Measurements from ENCODE around the gene ROBO2. TPM values are rescaled to one million over a fixed set of nuclear protein-coding genes. Genes with fewer than 3 reads are reported as not detected.

ROBO2 gene
- polyA plus RNA-seq, 1 experiment: 16.3 TPM

DNA sequence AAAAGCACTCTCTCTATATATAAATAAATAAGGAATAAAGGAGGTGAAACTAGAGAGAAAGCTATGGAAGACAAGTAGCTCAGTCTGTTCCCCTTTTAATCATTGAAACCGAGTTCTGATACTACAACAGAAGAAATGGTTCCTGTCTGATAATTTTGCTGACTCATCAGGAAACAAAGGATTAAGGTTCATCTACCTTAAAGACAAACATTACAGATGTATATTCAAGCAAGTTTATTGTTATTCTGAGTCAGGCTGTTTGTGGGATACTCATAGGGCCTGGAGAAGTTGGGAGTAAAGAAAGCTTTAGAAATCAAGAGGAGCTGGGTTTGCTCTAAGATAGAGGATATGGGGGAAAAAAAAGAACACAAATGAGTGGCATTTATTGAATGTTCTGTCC, 566.0 kb downstream of the ROBO2 start:
- ChIA-PET POLR2A (no interaction called here), CTCF (no interaction called here)
- Histone ChIP-seq H3K27ac (ENCODE audit: low read depth, low read length) (no peak overlapping the region), H3K9me3 (ENCODE audit: control insufficient read depth, insufficient read depth, low read length) (no peaks in the 10 kb centered on the region), H3K27me3 (ENCODE audit: control insufficient read depth, insufficient read depth, low read length) (no peaks in the 10 kb centered on the region), H3K4me3 (ENCODE audit: low read depth, low read length) (no peak overlapping the region)
- no peak for DNase-seq (ENCODE audit: low read depth, low spot score)
- TF ChIP-seq, protein P1, sequence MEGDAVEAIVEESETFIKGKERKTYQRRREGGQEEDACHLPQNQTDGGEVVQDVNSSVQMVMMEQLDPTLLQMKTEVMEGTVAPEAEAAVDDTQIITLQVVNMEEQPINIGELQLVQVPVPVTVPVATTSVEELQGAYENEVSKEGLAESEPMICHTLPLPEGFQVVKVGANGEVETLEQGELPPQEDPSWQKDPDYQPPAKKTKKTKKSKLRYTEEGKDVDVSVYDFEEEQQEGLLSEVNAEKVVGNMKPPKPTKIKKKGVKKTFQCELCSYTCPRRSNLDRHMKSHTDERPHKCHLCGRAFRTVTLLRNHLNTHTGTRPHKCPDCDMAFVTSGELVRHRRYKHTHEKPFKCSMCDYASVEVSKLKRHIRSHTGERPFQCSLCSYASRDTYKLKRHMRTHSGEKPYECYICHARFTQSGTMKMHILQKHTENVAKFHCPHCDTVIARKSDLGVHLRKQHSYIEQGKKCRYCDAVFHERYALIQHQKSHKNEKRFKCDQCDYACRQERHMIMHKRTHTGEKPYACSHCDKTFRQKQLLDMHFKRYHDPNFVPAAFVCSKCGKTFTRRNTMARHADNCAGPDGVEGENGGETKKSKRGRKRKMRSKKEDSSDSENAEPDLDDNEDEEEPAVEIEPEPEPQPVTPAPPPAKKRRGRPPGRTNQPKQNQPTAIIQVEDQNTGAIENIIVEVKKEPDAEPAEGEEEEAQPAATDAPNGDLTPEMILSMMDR (IDR thresholded peaks at IDR 0.05; ENCODE audit: low read depth, low read length): no peak

DNA sequence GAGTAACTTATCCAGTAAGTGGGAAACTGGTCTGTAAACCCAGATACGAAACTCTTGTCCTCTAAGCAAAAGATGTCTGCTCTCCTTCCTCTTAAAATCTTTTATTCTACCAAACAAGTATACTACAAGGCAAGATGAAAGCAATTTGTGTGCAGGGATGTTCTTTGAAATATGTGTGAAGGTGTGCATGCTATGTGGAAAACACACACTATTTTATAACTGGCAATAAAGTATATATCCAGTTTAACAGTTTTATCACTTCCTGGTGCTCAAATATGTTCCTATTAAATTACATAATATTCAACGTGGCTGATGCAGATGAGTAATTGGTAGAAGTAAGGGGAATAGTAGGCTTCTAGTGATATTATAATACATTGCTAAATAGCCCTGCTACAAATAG, 566.5 kb downstream of the ROBO2 start:
- no peaks in the 10 kb centered on the region for H3K9me3 ChIP-seq (ENCODE audit: control insufficient read depth, insufficient read depth, low read length)
- H3K27me3 ChIP-seq (ENCODE audit: control insufficient read depth, insufficient read depth, low read length): no peaks in the 10 kb centered on the region
- H3K4me3 ChIP-seq (ENCODE audit: low read depth, low read length): no peak overlapping the region
- DNase-seq (ENCODE audit: low read depth, low spot score): no peak
- CTCF ChIA-PET: no interaction called here
- no peak overlapping the region for H3K27ac ChIP-seq (ENCODE audit: low read depth, low read length)
- TF ChIP-seq, protein P1 (IDR thresholded peaks at IDR 0.05; ENCODE audit: low read depth, low read length): no peak
- POLR2A ChIA-PET: no interaction called here

DNA sequence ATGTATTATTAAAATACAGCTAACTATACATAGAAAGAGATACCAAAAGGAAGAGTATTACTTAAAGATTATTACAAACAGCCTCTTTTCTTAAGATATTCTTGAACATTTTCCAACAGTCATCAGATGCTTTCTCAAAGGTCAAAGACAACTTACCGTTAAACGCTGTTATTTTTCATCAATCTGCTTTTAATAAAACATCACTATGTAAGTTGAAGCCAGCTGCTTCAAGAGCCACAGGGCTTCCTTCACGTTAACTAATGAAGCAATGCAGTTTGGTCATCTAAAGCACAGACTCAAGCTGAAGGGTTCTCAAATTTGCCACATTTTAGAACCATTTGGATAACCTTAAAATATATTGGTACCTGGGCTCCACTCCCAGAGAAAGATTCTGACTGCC, 578.8 kb downstream of the ROBO2 start:
- Histone ChIP-seq H3K27ac (ENCODE audit: low read depth, low read length) (no peak overlapping the region), H3K9me3 (ENCODE audit: control insufficient read depth, insufficient read depth, low read length) (no peaks in the 10 kb centered on the region), H3K4me3 (ENCODE audit: low read depth, low read length) (no peak overlapping the region), H3K27me3 (ENCODE audit: control insufficient read depth, insufficient read depth, low read length) (no peaks in the 10 kb centered on the region)
- DNase-seq (ENCODE audit: low read depth, low spot score): no peak
- ChIA-PET CTCF (no interaction called here), POLR2A (no interaction called here)
- TF ChIP-seq, protein P1 (IDR thresholded peaks at IDR 0.05; ENCODE audit: low read depth, low read length): no peak

DNA sequence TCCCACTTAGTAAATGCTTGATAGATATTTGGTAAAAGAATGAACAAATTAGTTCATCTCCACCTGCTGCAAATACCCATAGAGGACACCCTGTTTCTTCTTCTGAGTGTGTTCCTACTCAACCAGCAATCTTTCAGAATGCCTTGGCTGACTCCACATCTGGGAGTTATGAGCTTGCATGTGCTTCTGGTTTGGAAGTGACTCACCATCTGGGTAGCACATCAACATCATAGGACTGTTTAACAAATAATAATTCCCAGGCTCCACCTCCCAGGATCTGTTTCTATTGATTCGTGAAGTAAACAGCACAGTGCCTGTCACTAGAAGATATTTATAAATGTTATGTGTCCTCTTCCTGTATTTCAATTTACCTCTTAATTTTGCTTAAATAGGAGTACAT, 580.1 kb downstream of the ROBO2 start:
- Histone ChIP-seq H3K9me3 (ENCODE audit: control insufficient read depth, insufficient read depth, low read length) (no peaks in the 10 kb centered on the region), H3K4me3 (ENCODE audit: low read depth, low read length) (no peak overlapping the region), H3K27me3 (ENCODE audit: control insufficient read depth, insufficient read depth, low read length) (no peaks in the 10 kb centered on the region), H3K27ac (ENCODE audit: low read depth, low read length) (no peak overlapping the region)
- TF ChIP-seq, protein P1 (IDR thresholded peaks at IDR 0.05; ENCODE audit: low read depth, low read length): no peak
- POLR2A ChIA-PET: no interaction called here
- DNase-seq (ENCODE audit: low read depth, low spot score): peak; percentile 7
- CTCF ChIA-PET: interaction anchor here (0.6 kb wide), 1 partner anchor 9 kb away, joined by 3 read pairs; no protein-coding TSS in a partner anchor

DNA sequence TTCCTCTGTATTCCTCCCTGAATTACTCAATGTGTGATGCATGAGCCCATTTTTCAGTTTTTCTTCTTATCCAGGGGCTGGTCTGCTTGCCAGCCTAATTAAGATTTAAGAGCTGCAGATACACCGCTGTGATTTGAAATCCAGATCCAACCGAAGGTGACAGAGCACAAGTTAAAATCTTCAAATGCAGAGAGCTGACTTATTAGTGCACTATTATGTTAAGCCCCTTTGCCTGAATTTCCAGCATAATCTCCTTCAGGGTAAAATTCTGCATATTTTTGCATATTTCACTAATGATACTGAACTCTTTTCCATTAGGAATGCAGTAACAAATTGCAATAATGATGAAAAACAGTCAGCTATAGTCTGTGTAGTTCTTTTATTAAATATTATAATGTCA, 583.6 kb downstream of the ROBO2 start:
- no peak for DNase-seq (ENCODE audit: low read depth, low spot score)
- TF ChIP-seq, protein P1 (IDR thresholded peaks at IDR 0.05; ENCODE audit: low read depth, low read length): no peak
- Histone ChIP-seq H3K27me3 (ENCODE audit: control insufficient read depth, insufficient read depth, low read length) (no peaks in the 10 kb centered on the region), H3K4me3 (ENCODE audit: low read depth, low read length) (no peak overlapping the region), H3K9me3 (ENCODE audit: control insufficient read depth, insufficient read depth, low read length) (no peaks in the 10 kb centered on the region), H3K27ac (ENCODE audit: low read depth, low read length) (no peak overlapping the region)
- CTCF ChIA-PET: interaction anchor here (0.6 kb wide), 1 partner anchor 15 kb away, joined by 4 read pairs; no protein-coding TSS in a partner anchor
- POLR2A ChIA-PET: no interaction called here

All from AG04450 (cell line).